Stimulated activated CD4-positive, alpha-beta T cell treated with anti-CD3 and anti-CD28 coated beads, TNF-alpha, amount 100 ng/mL, for 48 hours (primary cell): ENCODE measurements around the gene FBXL4.

Experiments used
- DNase-seq, 3 donors: peaks; one replicate each; pipeline ENCODE4 v3.0.0-alpha.2; 2020; ENCODE audit warnings: low read depth in 3 of 3

FBXL4 gene

DNA sequence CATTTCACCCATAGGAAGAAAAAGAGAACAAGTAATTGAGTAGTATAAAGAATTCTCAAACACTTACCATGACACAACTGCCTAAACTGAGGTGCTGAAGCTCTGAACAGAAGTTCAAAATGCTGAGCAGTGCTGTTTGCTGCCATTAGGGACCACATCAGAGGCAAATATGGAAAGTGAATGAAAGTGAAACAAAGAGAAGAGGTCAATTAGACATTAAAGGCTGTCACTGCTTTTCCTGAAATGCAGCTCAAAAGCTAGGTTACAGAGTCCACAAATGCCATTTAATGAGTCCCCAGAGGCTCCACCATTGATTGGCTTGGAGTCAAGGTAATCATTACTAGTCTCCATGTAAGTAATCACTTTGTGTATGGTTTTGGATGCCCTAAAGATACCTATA lies 67.3 kb downstream of the FBXL4 start:
- no peak for DNase-seq

DNA sequence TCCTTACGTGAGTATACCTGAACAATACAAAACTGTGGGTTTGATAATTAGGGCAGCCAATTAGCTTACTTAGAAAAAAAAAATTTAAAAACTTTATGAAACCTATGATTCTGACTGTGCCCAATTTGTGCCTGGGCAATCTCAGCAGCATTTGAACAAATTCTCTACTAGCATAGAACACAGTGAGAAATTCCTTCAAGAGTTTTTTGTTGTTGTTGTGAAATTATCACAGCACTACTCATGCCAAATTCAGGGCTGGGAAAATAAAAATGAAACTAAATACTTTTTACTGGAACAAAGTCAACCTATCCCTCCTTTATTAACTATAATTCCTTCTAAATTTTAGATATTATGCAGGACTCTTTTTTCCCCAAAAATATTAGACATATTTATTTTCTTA lies 70.5 kb downstream of the FBXL4 start:
- no peak for DNase-seq

DNA sequence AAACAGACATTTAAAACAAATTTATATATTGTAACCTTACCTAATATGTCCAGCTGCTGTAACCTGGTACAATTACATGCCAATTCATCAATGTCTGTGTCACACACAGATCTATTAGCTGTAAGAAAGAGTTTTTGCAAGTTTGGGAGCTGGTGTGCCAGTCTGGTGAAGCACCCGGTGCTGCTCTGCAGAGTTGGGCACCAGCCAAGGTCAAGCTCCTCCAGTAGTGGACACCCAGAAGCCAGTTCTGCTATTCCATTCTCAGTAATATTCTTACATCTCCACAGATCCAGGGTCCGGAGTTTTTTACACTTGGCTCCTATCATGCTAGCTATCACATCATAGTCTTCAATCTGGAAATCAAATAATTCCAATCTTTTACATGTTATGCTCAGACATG lies 72.4 kb downstream of the FBXL4 start:
- no peak for DNase-seq

DNA sequence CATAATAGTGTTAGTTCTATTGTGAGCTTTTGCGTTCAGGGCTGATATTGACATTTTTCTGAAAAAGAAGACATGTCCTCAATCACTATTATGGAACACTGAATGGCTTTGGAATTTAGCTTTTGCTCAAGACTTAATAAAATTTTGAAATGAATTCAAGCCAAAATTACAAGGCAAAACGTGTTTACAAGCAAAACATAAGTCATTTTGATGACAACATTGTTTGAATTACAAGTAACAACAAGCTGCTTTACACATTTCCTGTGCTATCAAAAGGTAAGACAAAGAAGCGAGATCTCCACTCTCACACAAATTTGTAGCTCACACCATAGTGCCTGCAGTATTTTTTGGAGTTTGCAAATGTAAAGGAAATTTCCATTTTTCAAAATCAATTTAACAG lies 75.9 kb downstream of the FBXL4 start:
- no peak for DNase-seq

DNA sequence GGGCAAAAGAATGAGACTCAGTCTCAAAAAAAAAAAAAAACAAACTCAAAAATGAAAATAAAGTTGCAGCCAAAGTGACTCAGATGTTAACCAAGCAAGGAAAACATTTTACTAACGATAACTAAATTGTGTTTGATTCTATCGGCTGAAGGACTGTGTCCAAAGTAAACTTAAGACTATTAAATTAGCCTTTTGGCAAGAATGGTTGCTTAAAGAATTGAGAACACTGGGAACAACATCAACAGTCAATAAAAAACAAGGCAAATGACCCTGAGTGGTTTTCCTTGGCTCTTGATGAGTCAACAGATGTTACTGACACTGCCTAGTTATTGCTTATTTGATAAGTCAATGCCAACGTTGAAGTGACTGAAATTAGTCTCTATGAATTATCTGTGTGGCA lies 76.7 kb downstream of the FBXL4 start:
- no peak for DNase-seq

DNA sequence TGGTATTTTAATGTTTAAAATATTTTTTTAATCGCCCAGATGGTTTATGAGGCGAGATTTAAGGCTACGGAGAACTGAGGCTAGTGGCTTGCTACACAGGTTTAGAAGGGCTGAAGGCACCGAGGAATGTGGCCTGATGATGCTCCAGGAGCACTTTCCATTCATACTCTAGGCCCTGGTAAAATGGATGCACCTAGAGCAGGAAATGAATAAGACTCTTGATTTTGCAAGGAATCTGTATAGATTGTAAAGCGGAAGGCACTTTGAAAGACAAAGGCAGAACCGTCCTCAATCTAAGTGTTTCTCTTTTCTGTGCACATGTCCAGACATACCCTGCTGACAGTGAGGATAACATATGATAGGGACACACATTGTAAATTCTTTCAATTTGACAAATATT lies 83.2 kb downstream of the FBXL4 start:
- no peak for DNase-seq

DNA sequence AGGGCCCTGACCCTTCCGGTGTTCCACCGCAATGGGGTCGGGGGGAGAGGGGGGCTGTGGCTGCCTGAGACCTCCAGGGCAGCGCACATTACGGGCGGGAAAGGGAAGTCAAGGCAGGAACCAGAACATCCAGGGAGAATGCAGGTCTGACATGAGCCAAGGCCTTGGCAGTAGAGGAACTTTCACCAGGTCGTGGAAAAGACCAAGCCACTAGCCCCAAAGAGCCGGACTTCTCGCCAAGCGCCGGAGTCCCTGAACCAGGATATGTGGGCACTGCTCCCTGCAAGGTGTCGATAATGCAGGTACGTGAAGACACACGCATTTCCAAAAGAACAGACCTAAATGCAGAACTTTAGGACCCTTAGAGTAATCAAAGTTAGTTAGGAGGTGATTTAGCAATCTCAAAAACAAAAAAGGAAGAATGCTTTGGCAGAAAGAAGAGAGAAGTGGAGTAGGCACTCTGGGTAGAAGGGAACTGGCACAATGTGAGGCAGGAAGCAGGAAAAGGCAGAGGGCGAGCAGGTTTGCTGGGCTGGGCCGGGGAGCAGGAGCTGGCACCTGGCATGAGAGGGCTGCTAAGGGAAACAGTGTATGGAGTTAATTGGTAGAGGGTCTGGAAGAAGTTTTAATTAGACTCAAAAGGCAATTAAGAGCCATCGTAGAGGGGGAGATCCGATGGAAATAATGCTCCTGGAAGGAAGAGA lies 99.1 kb downstream of the FBXL4 start:
- DNase-seq, result no peak

DNA sequence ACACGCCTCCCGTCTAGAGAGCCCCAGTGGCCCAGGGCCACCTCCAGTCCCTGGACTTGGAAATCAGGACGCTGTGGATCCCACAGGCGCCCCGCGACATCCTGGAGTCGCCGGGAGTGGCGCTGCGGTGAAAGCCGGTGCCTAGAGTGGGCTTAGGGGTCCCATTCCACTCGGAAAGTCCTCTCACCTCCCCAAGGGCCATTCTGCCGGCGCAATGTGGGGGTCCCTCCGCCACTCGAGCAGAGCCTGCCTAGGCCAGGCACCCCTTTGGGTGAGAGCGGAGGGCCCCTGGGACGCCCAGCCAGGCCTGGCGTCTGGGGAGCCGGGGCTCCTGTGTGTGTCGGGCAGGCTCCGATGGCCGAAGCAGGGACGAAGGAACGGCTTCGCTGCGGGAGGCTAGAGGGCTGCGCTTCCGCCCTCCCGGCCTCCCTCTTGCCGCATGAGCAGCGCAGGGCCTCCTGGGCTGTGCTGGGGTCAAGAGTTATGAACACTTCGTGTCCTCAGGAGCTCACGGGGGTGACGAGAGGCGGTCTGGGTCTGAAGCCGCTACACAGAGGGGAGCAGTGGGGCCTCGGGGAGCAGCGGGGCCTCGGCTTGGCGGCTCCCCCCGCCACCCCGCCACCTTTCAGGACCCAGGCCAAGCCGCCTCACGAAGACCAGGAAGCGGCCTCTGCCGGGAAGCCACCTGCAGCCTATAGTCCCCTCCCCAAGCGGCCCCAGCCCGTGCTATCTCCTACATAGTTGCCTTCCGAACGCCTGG lies 99.8 kb downstream of the FBXL4 start:
- DNase-seq, result no peak

DNA sequence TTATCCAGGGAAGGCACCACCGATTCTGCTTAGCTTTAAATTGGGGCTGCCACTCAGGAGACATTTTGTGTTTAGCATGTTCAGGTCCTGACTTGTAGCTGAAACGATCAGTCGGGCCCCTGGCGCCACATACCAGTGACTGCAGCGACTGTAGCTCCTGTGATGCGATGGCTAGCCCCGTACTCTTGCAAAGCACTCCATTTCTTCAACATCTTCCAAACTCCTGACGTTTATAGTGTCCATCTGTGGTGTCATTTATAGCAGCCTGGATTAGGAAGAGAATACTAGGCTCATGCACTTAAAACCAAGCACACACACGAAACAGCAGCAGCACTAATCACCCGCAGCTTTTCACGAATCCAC lies 100.3 kb downstream of the FBXL4 start:
- DNase-seq, result no peak

DNA sequence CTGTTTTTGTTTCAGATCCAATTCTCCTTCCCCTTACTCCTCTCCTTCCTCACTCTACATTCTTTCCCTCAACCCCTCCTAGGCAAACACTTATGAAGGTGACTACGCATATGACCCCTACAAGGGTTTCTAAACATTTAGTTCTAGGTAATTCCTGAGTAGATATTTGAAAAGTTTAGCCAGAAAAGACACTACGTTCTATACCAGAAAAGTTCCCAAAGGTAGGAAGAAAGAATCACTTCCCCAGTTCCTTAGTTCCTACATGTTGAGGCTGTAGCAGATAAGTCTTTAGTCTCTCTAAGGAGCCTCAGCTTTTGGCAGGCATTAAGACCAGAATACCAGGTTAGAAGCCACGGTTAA lies 101.7 kb downstream of the FBXL4 start:
- DNase-seq, result no peak

DNA sequence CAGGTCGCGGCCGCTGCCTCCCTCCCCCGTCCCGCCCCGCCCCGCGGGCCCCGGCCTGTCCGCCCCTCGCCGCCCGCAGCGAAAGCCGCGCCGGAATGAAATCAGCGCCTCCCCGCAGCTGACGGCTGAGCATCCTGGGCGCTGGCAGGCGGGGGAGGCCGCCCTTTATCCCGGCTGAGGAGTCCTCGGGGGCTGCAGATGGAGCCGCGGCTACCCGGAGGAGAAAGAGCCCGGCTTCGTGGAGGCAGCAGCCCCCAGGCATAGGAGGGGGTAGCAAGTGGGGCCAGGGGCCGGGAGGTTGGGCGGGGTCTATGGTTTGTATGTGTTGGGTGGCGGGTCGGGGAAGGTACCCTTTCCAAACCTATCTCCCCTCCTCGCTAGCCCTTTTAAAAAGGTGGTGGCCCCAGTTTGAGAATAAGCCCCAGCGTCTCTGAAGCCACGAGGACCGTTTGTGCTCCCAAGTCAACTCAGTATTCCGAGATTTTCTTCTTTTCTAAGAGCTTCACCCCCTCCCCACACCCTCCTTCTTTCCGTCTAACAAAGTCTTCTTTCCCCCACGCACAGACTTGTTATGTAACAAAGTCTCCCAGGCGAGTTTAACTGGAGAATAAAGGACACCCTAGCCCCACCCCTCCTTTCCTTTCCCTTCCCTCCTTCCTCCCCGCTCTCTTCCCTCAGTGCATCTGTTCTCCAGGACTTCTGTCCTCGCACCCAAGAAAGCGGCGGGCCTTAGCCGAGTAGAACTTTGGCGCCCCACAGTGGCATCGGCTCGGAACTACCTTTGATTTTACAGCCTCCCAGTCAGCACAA lies 102.3 kb downstream of the FBXL4 start:
- DNase-seq, result peak in 2 of 3 donors; percentile 36 to 60

DNA sequence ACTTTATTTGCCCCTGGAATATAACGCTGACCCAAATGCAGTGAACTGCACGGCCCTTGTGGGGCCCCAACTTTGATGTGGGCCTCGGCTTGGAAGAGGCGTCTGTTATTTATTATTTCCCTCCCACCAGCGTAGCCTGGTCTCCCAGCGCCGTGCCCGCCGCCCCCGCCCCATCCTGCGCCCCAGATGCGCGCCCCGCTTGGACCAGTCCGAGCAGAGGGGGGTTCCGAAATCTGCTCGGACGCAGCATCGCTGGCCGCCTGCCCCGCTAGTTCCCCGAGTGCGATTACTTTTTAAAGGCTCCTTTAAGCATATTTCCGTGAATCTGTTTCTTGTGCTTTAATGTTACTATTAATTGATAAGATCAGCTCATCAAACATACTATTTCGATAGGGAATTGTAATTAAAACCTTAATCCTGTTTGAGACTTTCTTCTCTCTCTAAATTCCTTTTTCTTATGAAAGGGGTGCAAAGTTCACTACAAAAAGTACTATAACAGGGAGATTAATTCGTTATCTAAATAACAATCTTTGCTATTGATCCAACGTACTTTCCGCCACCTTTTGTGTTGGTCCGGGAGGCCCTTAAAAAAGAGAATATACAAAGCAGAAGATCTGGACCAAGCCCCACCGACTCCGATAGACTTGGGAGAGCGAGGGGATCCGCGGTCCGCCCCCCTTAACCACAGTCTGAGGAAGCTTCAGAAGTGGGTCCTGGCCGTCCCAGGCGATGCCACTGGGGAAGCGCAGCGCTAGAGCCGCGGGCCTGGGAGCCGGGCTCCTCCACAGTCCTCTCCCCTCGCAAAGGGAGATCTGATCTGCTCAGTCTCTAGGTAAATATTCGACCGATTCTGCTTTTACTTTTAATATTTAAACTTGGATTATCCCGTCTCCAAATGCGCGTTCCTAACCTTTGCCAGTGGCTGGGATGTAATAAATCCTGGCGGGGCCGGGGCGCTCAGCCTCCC lies 103.2 kb downstream of the FBXL4 start:
- DNase-seq, result no peak

DNA sequence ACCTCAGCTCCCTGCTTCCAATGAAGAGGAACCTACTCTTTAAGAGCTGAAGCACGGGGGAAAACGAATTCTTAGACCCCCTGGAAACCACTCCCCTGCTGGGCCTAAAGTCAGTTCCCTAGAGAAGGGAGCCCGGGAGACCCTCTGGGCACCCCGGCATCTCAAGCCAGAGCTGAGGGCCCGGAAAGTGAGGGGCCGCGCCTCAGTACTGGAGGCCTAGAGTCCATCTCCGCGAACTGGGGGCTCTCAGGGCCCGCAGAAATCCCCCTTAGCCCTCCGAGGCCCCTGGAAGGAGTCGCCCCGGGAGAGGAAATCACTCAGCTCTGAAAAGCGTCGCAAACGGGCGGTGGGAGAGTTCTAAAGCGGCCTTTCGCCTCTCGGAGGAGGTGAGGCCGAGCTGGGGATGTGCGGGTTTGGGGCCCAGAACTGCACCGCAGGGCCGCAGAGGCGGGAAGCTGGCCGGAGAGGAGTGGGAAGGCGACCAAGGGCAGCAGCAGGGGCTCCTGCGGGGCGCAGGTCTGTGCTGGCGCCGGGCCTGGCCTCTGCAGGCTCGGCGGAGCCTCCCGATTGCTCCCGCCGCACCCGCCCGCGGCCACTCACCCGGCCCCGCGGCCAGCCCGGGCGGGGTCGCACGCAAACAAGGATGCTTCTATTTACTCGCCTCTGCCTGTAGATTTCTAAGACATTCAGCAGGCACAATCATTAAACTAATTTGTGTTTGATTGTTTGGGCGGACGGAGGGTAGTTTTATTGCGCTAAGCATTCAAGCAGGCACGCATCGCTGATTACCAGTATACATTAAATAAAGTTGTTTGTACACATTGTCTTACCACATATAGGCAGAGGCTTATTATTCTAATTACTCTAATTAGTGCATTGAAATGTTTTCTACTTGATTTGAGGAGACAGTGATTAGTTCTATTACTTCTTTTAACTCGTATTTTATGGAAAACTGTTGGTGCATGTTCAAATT lies 104.2 kb downstream of the FBXL4 start:
- DNase-seq, result no peak

DNA sequence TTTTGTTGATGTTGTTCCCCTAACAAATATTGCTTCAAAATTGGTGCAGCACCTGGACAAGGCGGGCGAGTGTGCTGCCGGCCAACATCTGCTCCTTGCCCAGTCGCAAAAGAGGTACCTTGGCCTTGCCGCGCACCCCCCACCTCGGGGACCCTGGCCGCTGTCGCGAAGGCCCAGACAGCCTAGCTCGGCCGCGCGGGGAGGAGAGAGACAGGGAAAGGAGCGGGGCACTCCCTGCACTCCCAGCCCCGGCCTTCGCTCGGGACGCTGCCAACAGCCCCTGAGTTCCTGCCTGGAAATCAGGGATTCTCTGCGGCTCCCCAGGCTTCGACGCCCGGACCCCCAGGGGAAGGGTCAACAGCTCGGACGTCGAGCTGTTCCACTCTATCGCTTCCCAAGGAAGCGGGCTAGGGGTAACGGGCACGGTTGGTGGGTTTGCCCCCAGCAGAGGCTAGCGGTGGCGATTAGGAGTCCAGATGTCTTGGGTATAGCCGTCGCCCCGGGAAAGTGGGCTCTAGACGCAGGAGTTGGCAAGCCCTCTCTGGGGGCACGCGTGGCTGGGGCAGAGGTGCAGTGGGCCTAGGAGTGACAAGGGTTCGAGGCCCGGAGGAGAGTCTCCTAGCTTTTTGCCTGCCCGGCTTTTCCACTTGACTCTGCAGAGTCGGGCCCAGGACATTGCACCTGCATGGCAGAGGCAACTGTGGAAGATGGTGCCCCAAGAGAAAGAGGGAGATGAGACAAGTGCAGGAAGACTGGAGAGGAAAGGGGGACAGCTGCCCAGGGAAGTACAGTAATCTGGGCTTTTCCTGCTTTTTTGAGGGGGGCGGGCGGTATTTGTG lies 105.2 kb downstream of the FBXL4 start:
- DNase-seq, result no peak

DNA sequence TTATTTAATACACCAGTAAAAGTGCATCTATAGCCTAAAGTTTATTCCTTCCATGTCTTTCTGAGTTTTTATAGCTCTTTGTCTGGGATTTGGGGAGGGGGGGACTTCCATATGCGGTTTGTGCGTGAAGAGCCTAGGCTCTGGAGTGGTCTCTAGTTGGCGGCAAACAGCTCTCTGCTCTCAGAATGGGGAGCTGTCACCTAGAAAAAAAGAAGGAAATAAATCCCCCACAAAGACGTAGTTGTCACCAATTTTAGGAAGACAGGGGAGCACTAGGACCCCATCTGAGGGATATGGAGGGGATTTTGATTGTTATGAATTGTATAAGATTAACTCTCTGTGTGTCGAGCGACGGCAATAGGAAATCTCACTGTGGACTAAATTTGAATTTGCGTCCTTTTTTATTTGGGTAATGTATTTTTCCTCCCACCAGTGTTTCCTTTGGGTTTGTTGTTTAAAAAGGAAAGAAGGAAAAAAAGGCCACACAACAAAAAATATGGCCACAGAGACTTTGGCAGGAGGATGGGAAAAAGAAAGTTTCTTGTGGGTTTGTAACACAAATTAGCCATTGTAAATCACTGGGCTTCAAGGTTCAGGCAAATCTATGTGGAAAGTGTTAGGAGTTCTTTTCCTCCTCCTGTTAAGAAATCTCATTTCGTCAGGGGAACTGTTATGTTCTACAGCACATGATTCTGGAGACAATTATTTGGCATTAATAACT lies 106.0 kb downstream of the FBXL4 start:
- DNase-seq, result no peak

DNA sequence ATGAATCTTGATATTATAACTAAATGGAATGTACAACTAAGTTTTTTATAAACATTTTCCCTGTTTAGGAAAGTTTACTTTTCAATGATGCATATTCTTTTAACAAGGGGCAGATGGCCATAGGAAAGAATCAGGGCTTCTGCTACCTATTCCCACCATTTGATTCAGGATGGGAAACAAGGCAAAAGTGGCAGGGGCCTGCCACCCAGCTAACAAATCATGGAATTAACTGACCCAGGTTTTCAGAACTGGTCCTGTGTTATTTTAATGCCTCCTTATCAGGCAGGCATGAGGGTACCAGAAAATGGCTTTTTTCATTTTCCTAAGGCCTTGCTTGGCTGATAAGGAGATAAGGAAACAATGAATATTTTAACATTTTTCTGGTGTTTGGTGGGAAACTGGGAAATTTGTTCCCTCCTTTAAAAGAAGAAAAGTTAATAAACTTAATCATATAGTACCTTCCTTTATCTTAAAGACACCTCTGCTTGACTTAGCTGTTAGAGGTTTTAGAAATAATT lies 106.7 kb downstream of the FBXL4 start:
- no peak for DNase-seq

DNA sequence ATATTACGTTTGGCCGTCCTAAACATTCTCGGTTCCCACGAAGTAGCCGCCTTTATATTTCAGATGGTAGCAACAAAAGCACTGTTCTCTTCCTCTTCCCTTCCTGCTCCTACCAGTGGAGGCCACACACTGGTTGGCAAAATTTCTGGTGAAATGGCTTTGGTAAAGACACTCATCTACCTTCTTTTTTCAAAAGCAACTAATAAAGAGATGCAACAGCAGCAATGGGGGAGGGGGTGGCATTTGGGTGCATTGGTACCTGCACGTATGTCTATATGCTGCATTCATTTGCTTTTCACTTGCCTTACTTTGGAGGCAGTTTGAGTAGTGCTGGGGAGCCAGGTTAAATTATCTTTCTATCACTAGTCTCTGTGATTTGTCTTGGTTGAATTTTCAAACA lies 107.4 kb downstream of the FBXL4 start:
- DNase-seq, result no peak

DNA sequence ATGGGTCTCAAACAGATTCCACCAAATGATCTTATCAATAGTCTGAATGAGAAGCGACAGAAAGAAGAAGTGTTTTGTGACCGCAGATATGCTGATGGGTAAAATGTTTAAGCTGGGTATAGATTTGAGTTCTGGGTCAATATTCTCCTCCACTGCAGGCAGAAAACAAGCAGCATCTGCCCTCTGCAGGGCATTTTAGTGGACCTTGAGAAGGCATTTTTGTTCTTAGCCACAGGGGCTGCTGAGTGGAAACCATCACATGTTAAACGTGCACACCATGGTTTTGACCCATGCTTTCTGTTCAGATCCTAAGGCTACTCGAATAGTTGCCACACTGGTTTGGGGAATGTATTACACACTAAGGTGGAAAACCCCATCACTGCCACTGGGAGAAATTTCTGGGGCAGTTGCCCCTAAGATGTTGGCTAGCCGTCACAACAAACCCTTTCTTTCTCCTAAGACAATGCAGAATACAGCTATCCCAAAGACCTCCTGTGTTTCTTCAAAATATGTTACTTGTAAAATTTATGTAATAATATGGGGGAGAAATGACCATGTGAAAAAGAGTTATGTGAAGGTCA lies 107.9 kb downstream of the FBXL4 start:
- no peak for DNase-seq
